Measurements from ENCODE around the gene ACADM. TPM values are rescaled to one million over a fixed set of nuclear protein-coding genes. Genes with fewer than 3 reads are reported as not detected.

The ACADM gene
- total RNA-seq, 1 donor from 2014 or later, result 29.6 TPM

- no peak for DNase-seq (ENCODE audit: low read depth)
- no peak overlapping the region for H2AFZ ChIP-seq (ENCODE audit: low read depth, low read length)
- Mint-ChIP-seq H3K4me1 (ENCODE audit: low read depth, unreplicated experiment) (no peaks in the 10 kb centered on the region), H3K36me3 (ENCODE audit: low read depth, unreplicated experiment) (no peaks in the 10 kb centered on the region), H3K27ac (ENCODE audit: unreplicated experiment) (no peak overlapping the region), H3K4me3 (ENCODE audit: unreplicated experiment) (no peak overlapping the region), H3K9me3 (ENCODE audit: unreplicated experiment) (peaks cover 6% of the 10 kb centered on the region), H3K27me3 (ENCODE audit: low read depth, unreplicated experiment) (peaks cover 4% of the 10 kb centered on the region)
- no peak overlapping the region for H3K9ac ChIP-seq (ENCODE audit: low read length)
- H3K27ac ChIP-seq (ENCODE audit: low read depth, low read length), result no peak overlapping the region
- no peaks in the 10 kb centered on the region for H4K20me1 ChIP-seq (ENCODE audit: insufficient read depth, low read length)
- FAIRE-seq, result no peak
- TF ChIP-seq CTCF (IDR thresholded peaks at IDR 0.05; ENCODE audit: insufficient read depth, low read depth, low read length), result no peak
- TF ChIP-seq EZH2 (IDR thresholded peaks at IDR 0.05; ENCODE audit: insufficient read depth, low read length), result no peak
- H3K36me3 ChIP-seq (ENCODE audit: insufficient read depth, low read length), result no peaks in the 10 kb centered on the region
- H3K79me2 ChIP-seq (ENCODE audit: insufficient read depth, low read length), result no peaks in the 10 kb centered on the region
- H3K27me3 ChIP-seq (ENCODE audit: insufficient read depth, low read length), result no peaks in the 10 kb centered on the region
- H3K4me1 ChIP-seq (ENCODE audit: insufficient read depth, low read length), result no peaks in the 10 kb centered on the region
- H3K4me2 ChIP-seq (ENCODE audit: low read length), result no peak overlapping the region
- H3K4me3 ChIP-seq (ENCODE audit: insufficient read depth, low read depth, low read length), result no peak overlapping the region
- H3K9me3 ChIP-seq (ENCODE audit: insufficient read depth, low read depth, low read length), result no peaks in the 10 kb centered on the region
These were observed 34.0 kb upstream of the ACADM start for GRCh38 chr1:75690547-75690946.

- H3K27ac ChIP-seq (ENCODE audit: low read depth, low read length), result no peak overlapping the region
- Mint-ChIP-seq H3K4me1 (ENCODE audit: low read depth, unreplicated experiment) (no peaks in the 10 kb centered on the region), H3K4me3 (ENCODE audit: unreplicated experiment) (no peak overlapping the region), H3K9me3 (ENCODE audit: unreplicated experiment) (peaks cover 6% of the 10 kb centered on the region), H3K36me3 (ENCODE audit: low read depth, unreplicated experiment) (no peaks in the 10 kb centered on the region), H3K27me3 (ENCODE audit: low read depth, unreplicated experiment) (no peaks in the 10 kb centered on the region), H3K27ac (ENCODE audit: unreplicated experiment) (no peak overlapping the region)
- no peaks in the 10 kb centered on the region for H3K4me1 ChIP-seq (ENCODE audit: insufficient read depth, low read length)
- no peaks in the 10 kb centered on the region for H3K79me2 ChIP-seq (ENCODE audit: insufficient read depth, low read length)
- no peak overlapping the region for H3K9ac ChIP-seq (ENCODE audit: low read length)
- TF ChIP-seq CTCF (IDR thresholded peaks at IDR 0.05; ENCODE audit: insufficient read depth, low read depth, low read length) (no peak), EZH2 (IDR thresholded peaks at IDR 0.05; ENCODE audit: insufficient read depth, low read length) (no peak)
- no peak overlapping the region for H2AFZ ChIP-seq (ENCODE audit: low read depth, low read length)
- DNase-seq (ENCODE audit: low read depth) (no peak), FAIRE-seq (no peak)
- H3K4me3 ChIP-seq (ENCODE audit: insufficient read depth, low read depth, low read length), result no peak overlapping the region
- H3K9me3 ChIP-seq (ENCODE audit: insufficient read depth, low read depth, low read length), result no peaks in the 10 kb centered on the region
- H3K36me3 ChIP-seq (ENCODE audit: insufficient read depth, low read length), result no peaks in the 10 kb centered on the region
- no peaks in the 10 kb centered on the region for H4K20me1 ChIP-seq (ENCODE audit: insufficient read depth, low read length)
- H3K27me3 ChIP-seq (ENCODE audit: insufficient read depth, low read length), result no peaks in the 10 kb centered on the region
- H3K4me2 ChIP-seq (ENCODE audit: low read length), result no peak overlapping the region
These were observed 31.0 kb upstream of the ACADM start for GRCh38 chr1:75693551-75693950.

GRCh38 chr1:75696000-75696399 lies 28.5 kb upstream of the ACADM start:
- H3K27me3 ChIP-seq (ENCODE audit: insufficient read depth, low read length), result no peaks in the 10 kb centered on the region
- Mint-ChIP-seq H3K9me3 (ENCODE audit: unreplicated experiment) (no peaks in the 10 kb centered on the region), H3K4me3 (ENCODE audit: unreplicated experiment) (no peak overlapping the region), H3K27me3 (ENCODE audit: low read depth, unreplicated experiment) (no peaks in the 10 kb centered on the region), H3K27ac (ENCODE audit: unreplicated experiment) (no peak overlapping the region), H3K36me3 (ENCODE audit: low read depth, unreplicated experiment) (no peaks in the 10 kb centered on the region), H3K4me1 (ENCODE audit: low read depth, unreplicated experiment) (no peaks in the 10 kb centered on the region)
- H3K4me3 ChIP-seq (ENCODE audit: insufficient read depth, low read depth, low read length), result no peak overlapping the region
- no peaks in the 10 kb centered on the region for H3K36me3 ChIP-seq (ENCODE audit: insufficient read depth, low read length)
- H3K9me3 ChIP-seq (ENCODE audit: insufficient read depth, low read depth, low read length), result no peaks in the 10 kb centered on the region
- H3K9ac ChIP-seq (ENCODE audit: low read length), result no peak overlapping the region
- H3K4me1 ChIP-seq (ENCODE audit: insufficient read depth, low read length), result no peaks in the 10 kb centered on the region
- H3K4me2 ChIP-seq (ENCODE audit: low read length), result no peak overlapping the region
- DNase-seq (ENCODE audit: low read depth), result no peak
- no peak overlapping the region for H3K27ac ChIP-seq (ENCODE audit: low read depth, low read length)
- no peak for TF ChIP-seq CTCF (IDR thresholded peaks at IDR 0.05; ENCODE audit: insufficient read depth, low read depth, low read length)
- TF ChIP-seq EZH2 (IDR thresholded peaks at IDR 0.05; ENCODE audit: insufficient read depth, low read length), result no peak
- H4K20me1 ChIP-seq (ENCODE audit: insufficient read depth, low read length), result no peaks in the 10 kb centered on the region
- no peak for FAIRE-seq
- no peaks in the 10 kb centered on the region for H3K79me2 ChIP-seq (ENCODE audit: insufficient read depth, low read length)
- no peak overlapping the region for H2AFZ ChIP-seq (ENCODE audit: low read depth, low read length)

All from astrocyte (in vitro differentiated cells and primary cell).